Vagina (tissue), 2 donors: ENCODE measurements around the gene TADA2A.

ENCODE experiments used
- CTCF ChIP-seq, 3 experiments: fragments of 450-650 bp in 2 of 3; fragments of 200-600 bp in 1 of 3; sonication (generic) in 1 of 3; IDR thresholded peaks; one replicate each; pipeline ENCODE4 v1.5.1; 2017 to 2019; ENCODE audit warnings: antibody characterized with exemption in 3 of 3, mild to moderate bottlenecking in 2 of 3, moderate library complexity in 2 of 3
- POLR2A ChIP-seq, 2 donors: fragments of 450-650 bp; IDR thresholded peaks; one replicate each; pipeline ENCODE4 v1.6.1; 2017; ENCODE audit warnings: antibody characterized with exemption in 2 of 2, mild to moderate bottlenecking in 2 of 2, moderate library complexity in 2 of 2

- TF ChIP-seq POLR2A (IDR thresholded peaks at IDR 0.05) (no peak), CTCF (IDR thresholded peaks at IDR 0.05) (no peak)
These were observed 81.4 kb downstream of the TADA2A start for GRCh38 chr17:37488009-37488604.
